GM10266 (cell line): ENCODE results near the gene MYO15A.

ENCODE experiments used
- DNase-seq: peaks from one replicate; pipeline ENCODE4 v3.0.0; 2012; ENCODE audit errors: extremely low spot score
- TF ChIP-seq, protein P1 (sequence below): IDR thresholded peaks from 2 replicates; pipeline ENCODE4 v1.5.1; 2012; ENCODE audit warnings: mild to moderate bottlenecking, low read depth; ENCODE audit not compliant: control insufficient read depth, insufficient read depth; ENCODE audit errors: missing control alignments

The MYO15A gene

DNA sequence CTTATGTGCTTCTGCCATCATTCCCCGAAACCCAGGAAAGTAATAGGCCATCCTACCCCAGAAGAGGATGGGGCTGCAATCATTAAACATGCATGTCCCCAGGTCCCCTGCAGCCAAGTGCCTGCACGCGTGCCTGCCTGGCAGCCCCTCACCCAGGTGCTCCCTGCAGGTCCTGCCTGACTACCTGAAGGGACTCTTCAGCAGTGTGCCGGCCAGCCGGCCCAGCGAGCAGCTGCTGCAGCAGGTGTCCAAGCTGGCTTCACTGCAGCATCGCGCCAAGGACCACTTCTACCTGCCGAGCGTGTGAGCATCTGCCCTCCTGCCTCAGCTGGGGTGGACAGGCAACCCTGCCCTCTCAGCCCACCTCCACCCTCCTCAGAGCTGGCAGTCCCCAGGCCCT, 58.9 kb downstream of the MYO15A start:
- DNase-seq = no peak
- TF ChIP-seq, protein P1, sequence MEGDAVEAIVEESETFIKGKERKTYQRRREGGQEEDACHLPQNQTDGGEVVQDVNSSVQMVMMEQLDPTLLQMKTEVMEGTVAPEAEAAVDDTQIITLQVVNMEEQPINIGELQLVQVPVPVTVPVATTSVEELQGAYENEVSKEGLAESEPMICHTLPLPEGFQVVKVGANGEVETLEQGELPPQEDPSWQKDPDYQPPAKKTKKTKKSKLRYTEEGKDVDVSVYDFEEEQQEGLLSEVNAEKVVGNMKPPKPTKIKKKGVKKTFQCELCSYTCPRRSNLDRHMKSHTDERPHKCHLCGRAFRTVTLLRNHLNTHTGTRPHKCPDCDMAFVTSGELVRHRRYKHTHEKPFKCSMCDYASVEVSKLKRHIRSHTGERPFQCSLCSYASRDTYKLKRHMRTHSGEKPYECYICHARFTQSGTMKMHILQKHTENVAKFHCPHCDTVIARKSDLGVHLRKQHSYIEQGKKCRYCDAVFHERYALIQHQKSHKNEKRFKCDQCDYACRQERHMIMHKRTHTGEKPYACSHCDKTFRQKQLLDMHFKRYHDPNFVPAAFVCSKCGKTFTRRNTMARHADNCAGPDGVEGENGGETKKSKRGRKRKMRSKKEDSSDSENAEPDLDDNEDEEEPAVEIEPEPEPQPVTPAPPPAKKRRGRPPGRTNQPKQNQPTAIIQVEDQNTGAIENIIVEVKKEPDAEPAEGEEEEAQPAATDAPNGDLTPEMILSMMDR = no peak

DNA sequence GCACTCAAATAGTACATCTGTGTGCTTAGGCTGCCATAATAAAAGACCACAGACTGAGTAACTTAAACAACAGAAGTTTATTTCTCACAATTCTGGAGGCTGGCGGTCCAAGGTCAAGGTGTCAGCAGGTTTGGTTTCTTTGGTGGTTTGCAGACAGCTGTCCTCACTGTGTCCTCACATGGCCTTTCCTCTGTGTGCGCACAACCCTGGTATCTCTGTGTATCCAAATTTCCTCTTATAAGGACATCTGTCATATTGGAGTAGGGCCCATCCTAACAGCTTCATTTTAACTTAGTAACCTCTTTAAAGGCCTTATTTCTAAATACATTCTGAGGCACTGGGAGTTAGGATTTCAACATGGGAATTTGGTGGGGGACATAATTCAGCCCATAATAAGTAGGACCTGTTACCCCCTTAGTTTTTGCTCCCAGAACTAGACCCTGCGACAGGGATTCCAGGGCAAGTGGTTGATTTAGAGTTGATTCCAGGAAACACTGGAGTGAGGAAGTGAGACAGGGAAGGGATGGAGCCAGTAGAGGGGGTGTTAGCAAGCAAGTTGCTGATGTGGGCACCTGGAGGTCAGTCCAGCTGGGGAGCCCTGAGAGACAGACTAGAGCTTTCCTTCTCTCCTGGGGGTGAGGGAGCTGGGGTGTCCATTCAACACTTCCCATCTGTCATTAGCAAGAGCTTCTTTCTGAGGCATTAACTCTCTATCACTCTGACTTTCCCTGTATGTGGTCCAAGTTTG, 64.1 kb downstream of the MYO15A start:
- TF ChIP-seq, protein P1 = no peak

DNA sequence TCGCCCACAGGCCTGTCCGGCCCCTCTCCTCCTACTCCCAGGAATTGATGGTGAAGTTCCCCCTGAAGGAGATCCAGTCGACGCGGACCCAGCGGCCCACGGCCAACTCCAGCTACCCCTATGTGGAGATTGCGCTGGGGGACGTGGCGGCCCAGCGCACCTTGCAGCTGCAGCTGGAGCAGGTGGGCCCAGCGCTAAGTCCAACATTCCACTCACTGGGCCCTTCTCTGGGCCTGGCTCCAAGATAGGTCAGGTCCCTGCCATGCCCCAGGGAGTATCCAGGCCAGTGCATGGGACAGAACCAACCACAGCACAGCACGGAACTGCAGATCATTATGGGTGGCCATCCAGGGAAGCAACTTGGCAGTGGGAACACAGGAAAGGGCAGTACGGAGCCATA, 65.2 kb downstream of the MYO15A start:
- TF ChIP-seq, protein P1 = no peak
- no peak for DNase-seq

More for the DNA sequence above, 64.1 kb downstream of the MYO15A start:
- no peak for DNase-seq

DNA sequence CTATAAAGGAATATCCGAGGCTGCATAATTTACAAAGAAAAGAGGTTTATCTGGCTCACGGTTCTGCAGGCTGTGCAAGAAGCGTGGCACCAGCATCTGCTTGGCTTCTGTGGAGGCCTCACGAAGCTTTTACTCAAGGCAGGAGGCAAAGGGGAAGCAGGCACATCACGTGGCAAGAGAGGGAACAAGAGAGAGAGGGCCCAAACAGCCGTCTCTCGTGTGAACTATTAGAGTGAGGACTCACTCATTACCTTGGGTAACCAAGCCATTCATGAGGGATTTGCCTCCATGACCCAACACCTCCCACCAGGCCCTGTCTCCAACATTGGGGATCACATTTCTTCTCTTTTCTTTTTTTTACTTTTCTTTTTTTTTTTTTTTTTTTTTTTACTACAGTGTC, 67.6 kb downstream of the MYO15A start:
- TF ChIP-seq, protein P1 = no peak
- no peak for DNase-seq

DNA sequence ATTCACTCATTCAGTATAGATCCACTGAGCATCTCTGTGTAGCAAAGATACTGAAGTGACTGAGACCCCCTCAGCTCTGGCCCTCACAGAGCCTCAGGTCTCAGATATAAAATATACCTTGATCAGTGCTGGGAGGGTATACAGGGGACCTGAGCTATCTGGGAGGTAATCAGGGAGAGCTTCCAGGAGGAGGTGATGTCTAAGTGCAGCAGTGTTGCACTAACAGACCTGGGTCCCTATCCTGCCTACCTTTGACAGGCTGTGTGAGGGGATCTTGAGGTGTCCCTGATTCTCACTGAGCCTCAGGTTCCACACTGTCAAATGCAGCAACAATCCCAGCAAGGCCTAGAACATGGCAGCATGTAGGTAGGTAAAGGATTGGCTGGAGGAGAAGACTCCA, 68.6 kb downstream of the MYO15A start:
- DNase-seq = no peak
- TF ChIP-seq, protein P1 = no peak

DNA sequence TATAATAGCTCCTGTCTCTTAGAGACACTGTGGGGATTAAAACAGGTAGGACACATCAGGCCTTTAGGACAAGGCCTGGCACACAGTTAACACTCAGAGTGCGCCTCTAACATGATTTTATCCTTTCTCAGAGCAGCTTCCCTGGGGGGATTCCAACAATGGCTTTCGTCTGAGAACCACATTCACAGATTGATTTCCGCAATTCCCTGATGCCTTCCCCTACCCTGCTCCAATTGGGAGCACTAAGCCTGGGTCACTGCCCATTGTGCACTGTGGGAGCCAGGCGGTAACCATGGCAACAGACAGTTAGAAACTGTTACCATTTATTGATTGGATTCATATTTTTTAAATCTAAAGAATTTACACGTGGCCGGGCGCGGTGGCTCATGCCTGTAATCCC, 69.2 kb downstream of the MYO15A start:
- TF ChIP-seq, protein P1 = no peak

DNA sequence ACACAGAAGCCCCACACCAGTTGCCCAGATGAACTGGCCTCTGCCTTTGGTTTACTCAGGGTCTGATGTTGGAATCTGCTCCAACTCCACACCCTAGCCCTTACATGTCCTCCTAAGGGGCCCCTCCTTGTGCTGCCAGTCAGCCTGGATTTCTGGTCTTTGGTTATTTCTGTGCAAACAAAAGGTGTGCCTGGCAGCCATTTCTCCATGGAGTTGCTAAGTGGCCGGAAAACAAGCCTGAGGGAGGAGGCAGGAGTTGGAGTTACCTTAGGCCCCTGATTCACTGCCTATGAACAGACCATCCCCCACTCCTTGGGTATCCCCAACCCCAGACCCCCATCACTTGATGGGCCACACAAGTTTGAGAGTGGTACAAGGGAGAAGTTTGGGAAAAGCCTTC, 70.6 kb downstream of the MYO15A start:
- DNase-seq = no peak
- TF ChIP-seq, protein P1 = no peak

More for the DNA sequence above, 69.2 kb downstream of the MYO15A start:
- DNase-seq = no peak
